GM13977 (cell line): Measurements from ENCODE around the gene CDKN2B.

ENCODE experiments used
- DNase-seq: peaks from one replicate; pipeline ENCODE4 v3.0.0; 2012; ENCODE audit warnings: low spot score
- in situ Hi-C: fragments of 300-500 bp; cut with MboI; formaldehyde crosslinking; loops from one replicate; pipeline ENCODE4 v1.12.0; 2022; ENCODE audit warnings: low sequenced_read_pairs, low pct_unique_long_range_greater_than_20kb, mixed read lengths, inconsistent platforms; ENCODE audit not compliant: unreplicated experiment
- TF ChIP-seq, protein P1 (sequence below): IDR thresholded peaks from 2 replicates; pipeline ENCODE4 v1.5.1; 2012; ENCODE audit warnings: mild to moderate bottlenecking, control low read depth; ENCODE audit not compliant: insufficient read depth; ENCODE audit errors: extremely low read depth, missing control alignments

CDKN2B gene

GRCh38 chr9:21985964-21986667 lies 23.0 kb downstream of the CDKN2B start:
- in situ Hi-C loops, result no loop called here
- TF ChIP-seq, protein P1, sequence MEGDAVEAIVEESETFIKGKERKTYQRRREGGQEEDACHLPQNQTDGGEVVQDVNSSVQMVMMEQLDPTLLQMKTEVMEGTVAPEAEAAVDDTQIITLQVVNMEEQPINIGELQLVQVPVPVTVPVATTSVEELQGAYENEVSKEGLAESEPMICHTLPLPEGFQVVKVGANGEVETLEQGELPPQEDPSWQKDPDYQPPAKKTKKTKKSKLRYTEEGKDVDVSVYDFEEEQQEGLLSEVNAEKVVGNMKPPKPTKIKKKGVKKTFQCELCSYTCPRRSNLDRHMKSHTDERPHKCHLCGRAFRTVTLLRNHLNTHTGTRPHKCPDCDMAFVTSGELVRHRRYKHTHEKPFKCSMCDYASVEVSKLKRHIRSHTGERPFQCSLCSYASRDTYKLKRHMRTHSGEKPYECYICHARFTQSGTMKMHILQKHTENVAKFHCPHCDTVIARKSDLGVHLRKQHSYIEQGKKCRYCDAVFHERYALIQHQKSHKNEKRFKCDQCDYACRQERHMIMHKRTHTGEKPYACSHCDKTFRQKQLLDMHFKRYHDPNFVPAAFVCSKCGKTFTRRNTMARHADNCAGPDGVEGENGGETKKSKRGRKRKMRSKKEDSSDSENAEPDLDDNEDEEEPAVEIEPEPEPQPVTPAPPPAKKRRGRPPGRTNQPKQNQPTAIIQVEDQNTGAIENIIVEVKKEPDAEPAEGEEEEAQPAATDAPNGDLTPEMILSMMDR, result no peak
- no peak for DNase-seq

DNA sequence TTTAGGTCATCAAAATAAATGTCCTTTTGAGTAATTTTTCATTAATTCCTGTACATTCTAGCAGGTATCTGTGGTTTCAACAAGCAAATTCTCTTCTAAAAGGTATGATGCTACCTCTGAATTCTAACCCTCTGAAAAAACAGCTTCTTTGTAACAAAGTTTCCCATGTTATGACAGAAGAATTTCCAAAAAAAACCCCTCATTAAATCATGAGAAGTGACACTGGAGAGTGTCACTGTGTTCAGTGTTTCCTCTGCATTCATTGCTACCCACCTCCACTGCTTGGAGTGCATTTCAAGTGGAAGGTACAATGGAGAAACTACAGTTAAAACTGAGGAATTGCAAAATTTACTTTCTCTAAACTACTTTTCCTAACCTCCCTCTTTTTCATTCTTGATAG lies 25.0 kb downstream of the CDKN2B start:
- in situ Hi-C loops, result no loop called here
- DNase-seq, result no peak
- TF ChIP-seq, protein P1, result no peak

DNA sequence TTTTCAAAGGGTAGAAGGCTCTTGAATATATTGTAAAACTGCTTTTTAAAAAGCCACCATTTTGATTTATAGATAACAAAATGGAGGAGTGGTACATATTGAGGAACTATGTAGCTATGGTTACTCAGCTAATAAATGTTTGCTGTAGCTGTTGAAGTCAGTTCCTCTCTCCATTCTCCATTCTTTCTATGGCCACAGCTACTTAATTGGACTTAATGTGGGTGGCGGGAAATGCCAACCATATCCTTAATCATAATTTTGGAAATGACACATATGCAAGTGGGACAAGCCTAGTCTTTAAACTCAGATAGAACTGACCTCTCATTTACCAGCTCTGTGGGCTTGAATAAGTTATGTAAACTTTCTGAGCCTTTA lies 25.6 kb downstream of the CDKN2B start:
- TF ChIP-seq, protein P1, result no peak
- in situ Hi-C loops, result no loop called here
- DNase-seq, result no peak

DNA sequence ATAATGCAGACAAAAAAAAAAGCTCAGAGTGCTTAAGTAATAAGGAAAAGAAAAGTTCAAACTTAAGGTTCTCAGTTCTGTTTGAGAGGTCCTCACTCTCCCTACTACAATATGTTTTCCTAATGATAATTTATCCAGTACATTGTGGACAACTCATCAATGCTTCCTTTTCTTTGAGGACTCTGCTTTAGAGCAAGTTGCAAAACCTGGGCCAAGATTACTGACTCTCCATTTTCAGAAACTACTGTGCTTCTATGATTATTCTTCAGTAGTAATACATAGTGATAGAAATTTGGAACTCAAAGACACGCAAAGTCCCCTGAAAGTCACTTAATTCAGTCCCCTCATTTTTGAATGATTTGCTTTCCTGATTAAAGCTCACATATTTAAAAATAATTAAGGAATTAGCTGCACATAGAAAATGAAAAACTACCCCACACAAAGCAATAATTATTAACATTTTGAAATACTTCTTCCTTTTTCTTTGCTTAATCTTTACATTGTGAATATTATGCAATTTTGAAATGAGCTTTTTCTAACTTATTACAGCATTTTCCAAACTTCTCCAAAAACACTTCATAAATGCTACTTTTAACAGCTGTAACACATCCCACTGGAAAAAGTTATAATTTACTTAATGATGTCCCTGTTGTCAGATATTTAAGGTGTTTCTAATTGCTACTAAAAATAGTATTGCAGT lies 26.1 kb downstream of the CDKN2B start:
- no peak for DNase-seq
- TF ChIP-seq, protein P1, result no peak
- in situ Hi-C loops, result no loop called here

- in situ Hi-C loops, result no loop called here
- TF ChIP-seq, protein P1, result no peak
- DNase-seq, result no peak
These were observed 26.7 kb downstream of the CDKN2B start for GRCh38 chr9:21982391-21982790.

DNA sequence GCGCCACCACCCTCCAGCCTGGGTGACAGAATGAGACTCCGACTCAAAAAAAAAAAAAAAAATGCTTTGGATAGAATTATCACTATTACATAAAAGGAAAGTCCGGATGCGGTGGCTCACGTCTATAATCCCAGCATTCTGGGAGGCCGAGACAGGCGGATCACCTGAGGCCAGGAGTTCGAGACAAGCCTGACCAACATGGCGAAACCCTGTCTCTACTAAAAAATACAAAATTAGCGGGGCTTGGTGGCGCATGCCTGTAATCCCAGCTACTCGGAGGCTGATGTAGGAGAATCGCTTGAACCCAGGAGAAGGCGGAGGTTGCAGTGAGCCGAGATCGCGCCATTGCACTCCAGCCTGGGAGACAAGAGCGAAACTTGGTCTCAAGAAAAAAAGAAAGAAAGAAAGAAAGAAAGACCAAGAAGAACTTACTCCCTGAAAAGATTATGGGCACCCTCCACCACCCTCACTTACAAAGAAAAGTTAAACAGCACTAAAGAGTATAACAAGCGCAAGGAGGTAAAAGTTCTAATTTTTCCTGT lies 32.7 kb downstream of the CDKN2B start:
- DNase-seq, result no peak
- TF ChIP-seq, protein P1, result no peak
- in situ Hi-C loops, result no loop called here
